OCI-LY1 (cell line): ENCODE measurements around the gene OXCT1.

ENCODE experiments used
- EZH2 ChIP-seq: fragments of 200-600 bp; sonication (generic), shearing (Covaris generic); IDR thresholded peaks from 2 replicates; pipeline ENCODE4 v1.8.0; 2017; ENCODE audit warnings: borderline replicate concordance, mixed run types, mild to moderate bottlenecking, antibody characterized with exemption, low read length, moderate library complexity, mixed read lengths
- TF ChIP-seq, protein P1 (sequence below): fragments of 200-600 bp; sonication (generic), shearing (Covaris generic); IDR thresholded peaks from 2 replicates; pipeline ENCODE4 v1.5.1; 2017; ENCODE audit warnings: mild to moderate bottlenecking, antibody characterized with exemption, low read length, moderate library complexity, mixed read lengths

DNA sequence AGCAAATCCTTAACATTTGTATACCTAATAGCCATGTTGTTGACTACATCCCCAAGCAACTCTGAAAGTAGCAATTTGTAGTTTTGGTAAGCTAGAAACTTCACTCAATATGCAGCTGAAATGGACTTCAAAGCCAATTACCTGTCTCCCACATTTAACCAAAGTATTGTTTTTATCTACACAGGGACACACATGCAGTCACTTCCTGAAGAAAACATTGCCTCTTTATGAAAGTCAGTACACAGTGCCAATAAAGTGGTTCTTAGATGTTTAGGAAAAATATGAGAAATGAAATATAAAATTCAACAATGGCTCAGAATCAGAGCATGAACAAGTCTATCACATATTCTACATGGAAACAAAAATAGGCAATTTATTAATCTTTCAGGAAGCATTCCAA, 49.2 kb downstream of the OXCT1 start:
- TF ChIP-seq, protein P1, sequence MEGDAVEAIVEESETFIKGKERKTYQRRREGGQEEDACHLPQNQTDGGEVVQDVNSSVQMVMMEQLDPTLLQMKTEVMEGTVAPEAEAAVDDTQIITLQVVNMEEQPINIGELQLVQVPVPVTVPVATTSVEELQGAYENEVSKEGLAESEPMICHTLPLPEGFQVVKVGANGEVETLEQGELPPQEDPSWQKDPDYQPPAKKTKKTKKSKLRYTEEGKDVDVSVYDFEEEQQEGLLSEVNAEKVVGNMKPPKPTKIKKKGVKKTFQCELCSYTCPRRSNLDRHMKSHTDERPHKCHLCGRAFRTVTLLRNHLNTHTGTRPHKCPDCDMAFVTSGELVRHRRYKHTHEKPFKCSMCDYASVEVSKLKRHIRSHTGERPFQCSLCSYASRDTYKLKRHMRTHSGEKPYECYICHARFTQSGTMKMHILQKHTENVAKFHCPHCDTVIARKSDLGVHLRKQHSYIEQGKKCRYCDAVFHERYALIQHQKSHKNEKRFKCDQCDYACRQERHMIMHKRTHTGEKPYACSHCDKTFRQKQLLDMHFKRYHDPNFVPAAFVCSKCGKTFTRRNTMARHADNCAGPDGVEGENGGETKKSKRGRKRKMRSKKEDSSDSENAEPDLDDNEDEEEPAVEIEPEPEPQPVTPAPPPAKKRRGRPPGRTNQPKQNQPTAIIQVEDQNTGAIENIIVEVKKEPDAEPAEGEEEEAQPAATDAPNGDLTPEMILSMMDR: no peak
- TF ChIP-seq EZH2: no peak
